ENCODE measurements around the gene CNOT6. TPM values are rescaled to one million over a fixed set of nuclear protein-coding genes. Genes with fewer than 3 reads are reported as not detected.
"Not testable (repeated sequence)": the region's sequence is repeated elsewhere in the genome, so short reads cannot be mapped to it uniquely, and the experiment has no call there.

The CNOT6 gene
- total RNA-seq, 3 donors from 2014 or later (not counting 1 experiment from before 2014, with no cell fraction given): 20.9 to 32.4 (median 26.1) TPM

- not testable (repeated sequence) for H3K27ac ChIP-seq (ENCODE audit: low read length); H3K27me3 Mint-ChIP-seq (ENCODE audit: low read depth in 2 of 2)
- 94% methylated on average over 12 of the region's 14 CpGs for WGBS (ENCODE audit: insufficient coverage)
Measured at GRCh38 chr5:180459674-180460142, 34.5 kb upstream of the CNOT6 start.

GRCh38 chr5:180460834-180461233, 33.3 kb upstream of the CNOT6 start:
- WGBS (ENCODE audit: insufficient coverage): 95% methylated on average over 10 of the region's 10 CpGs
- no peak overlapping the region for H3K27ac ChIP-seq (ENCODE audit: low read length)
- TF ChIP-seq, protein P1, sequence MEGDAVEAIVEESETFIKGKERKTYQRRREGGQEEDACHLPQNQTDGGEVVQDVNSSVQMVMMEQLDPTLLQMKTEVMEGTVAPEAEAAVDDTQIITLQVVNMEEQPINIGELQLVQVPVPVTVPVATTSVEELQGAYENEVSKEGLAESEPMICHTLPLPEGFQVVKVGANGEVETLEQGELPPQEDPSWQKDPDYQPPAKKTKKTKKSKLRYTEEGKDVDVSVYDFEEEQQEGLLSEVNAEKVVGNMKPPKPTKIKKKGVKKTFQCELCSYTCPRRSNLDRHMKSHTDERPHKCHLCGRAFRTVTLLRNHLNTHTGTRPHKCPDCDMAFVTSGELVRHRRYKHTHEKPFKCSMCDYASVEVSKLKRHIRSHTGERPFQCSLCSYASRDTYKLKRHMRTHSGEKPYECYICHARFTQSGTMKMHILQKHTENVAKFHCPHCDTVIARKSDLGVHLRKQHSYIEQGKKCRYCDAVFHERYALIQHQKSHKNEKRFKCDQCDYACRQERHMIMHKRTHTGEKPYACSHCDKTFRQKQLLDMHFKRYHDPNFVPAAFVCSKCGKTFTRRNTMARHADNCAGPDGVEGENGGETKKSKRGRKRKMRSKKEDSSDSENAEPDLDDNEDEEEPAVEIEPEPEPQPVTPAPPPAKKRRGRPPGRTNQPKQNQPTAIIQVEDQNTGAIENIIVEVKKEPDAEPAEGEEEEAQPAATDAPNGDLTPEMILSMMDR (IDR thresholded peaks at IDR 0.05): no peak
- H3K9me3 ChIP-seq (ENCODE audit: control insufficient read depth, insufficient read depth, low read length): no peaks in the 10 kb centered on the region
- H3K4me1 Mint-ChIP-seq: no peaks in the 10 kb centered on the region
- H3K27me3 Mint-ChIP-seq (ENCODE audit: low read depth in 2 of 2): peaks cover 0 to 3% of the 10 kb centered on the region in 2 donors
- ATAC-seq (no peak), DNase-seq (no peak)
- intact Hi-C loops (cut with micrococcal nuclease): no loop called here
- no peaks in the 10 kb centered on the region for H3K9me3 Mint-ChIP-seq
- no peaks in the 10 kb centered on the region for H3K36me3 Mint-ChIP-seq
- H3K27ac Mint-ChIP-seq: no peak overlapping the region
- no peaks in the 10 kb centered on the region for H3K36me3 ChIP-seq (ENCODE audit: control insufficient read depth, insufficient read depth, low read length)
- no peak overlapping the region for H3K4me3 ChIP-seq (ENCODE audit: low read length)
- H3K4me1 ChIP-seq (ENCODE audit: control insufficient read depth, insufficient read depth, low read length): no peaks in the 10 kb centered on the region
- H3K27me3 ChIP-seq (ENCODE audit: control insufficient read depth, insufficient read depth, low read length): no peaks in the 10 kb centered on the region
- no peak overlapping the region for H3K4me3 Mint-ChIP-seq

More at GRCh38 chr5:180459674-180460142, 34.5 kb upstream of the CNOT6 start:
- H3K36me3 ChIP-seq (ENCODE audit: control insufficient read depth, insufficient read depth, low read length); DNase-seq; H3K4me3 ChIP-seq (ENCODE audit: low read length); H3K27me3 ChIP-seq (ENCODE audit: control insufficient read depth, insufficient read depth, low read length); ATAC-seq; H3K4me3 Mint-ChIP-seq; H3K9me3 Mint-ChIP-seq; H3K4me1 Mint-ChIP-seq; intact Hi-C loops (cut with micrococcal nuclease); H3K9me3 ChIP-seq (ENCODE audit: control insufficient read depth, insufficient read depth, low read length); H3K36me3 Mint-ChIP-seq; H3K27ac Mint-ChIP-seq; H3K4me1 ChIP-seq (ENCODE audit: control insufficient read depth, insufficient read depth, low read length): not testable (repeated sequence)

DNA sequence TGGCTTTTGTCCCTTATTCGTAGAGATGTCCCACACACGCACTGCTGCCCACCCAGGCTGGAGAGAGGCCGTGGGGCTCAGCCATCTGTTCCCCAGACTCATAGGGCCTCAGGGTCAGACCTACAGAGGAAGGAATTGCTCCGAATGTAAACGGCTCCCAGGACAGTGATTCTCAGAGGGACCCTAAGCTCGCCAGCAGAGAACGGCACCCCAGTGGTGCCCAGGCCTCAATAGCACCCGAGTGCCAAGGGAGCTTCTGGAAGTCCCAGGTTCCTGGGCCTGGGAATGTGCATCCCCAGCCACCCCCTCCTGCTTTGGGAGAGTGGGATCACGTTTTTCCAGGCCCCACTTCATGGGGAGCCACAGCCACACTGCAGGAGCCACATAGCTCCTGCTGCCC, 32.9 kb upstream of the CNOT6 start:
- no peak for ATAC-seq
- no peaks in the 10 kb centered on the region for H3K27me3 ChIP-seq (ENCODE audit: control insufficient read depth, insufficient read depth, low read length)
- no peaks in the 10 kb centered on the region for H3K4me1 Mint-ChIP-seq
- H3K27ac ChIP-seq (ENCODE audit: low read length): no peak overlapping the region
- no peaks in the 10 kb centered on the region for H3K36me3 Mint-ChIP-seq
- TF ChIP-seq, protein P1 (IDR thresholded peaks at IDR 0.05): no peak
- no peaks in the 10 kb centered on the region for H3K4me1 ChIP-seq (ENCODE audit: control insufficient read depth, insufficient read depth, low read length)
- 77% methylated on average over 9 of the region's 9 CpGs for WGBS (ENCODE audit: insufficient coverage)
- H3K27me3 Mint-ChIP-seq (ENCODE audit: low read depth in 2 of 2): peaks cover 0 to 3% of the 10 kb centered on the region in 2 donors
- no peaks in the 10 kb centered on the region for H3K36me3 ChIP-seq (ENCODE audit: control insufficient read depth, insufficient read depth, low read length)
- DNase-seq: no peak
- H3K4me3 ChIP-seq (ENCODE audit: low read length): no peak overlapping the region
- H3K9me3 Mint-ChIP-seq: no peaks in the 10 kb centered on the region
- H3K27ac Mint-ChIP-seq: no peak overlapping the region
- intact Hi-C loops (cut with micrococcal nuclease): no loop called here
- no peaks in the 10 kb centered on the region for H3K9me3 ChIP-seq (ENCODE audit: control insufficient read depth, insufficient read depth, low read length)
- no peak overlapping the region for H3K4me3 Mint-ChIP-seq

- TF ChIP-seq, protein P1 (IDR thresholded peaks at IDR 0.05): no peak
- intact Hi-C loops (cut with micrococcal nuclease): no loop called here
Measured at GRCh38 chr5:180463216-180463900, 30.8 kb upstream of the CNOT6 start.

More at GRCh38 chr5:180463216-180463900, 30.8 kb upstream of the CNOT6 start:
- no peak for ATAC-seq
- H3K4me1 ChIP-seq (ENCODE audit: control insufficient read depth, insufficient read depth, low read length): no peaks in the 10 kb centered on the region
- no peaks in the 10 kb centered on the region for H3K9me3 ChIP-seq (ENCODE audit: control insufficient read depth, insufficient read depth, low read length)
- no peak for DNase-seq
- H3K27ac Mint-ChIP-seq: no peak overlapping the region
- H3K9me3 Mint-ChIP-seq: no peaks in the 10 kb centered on the region
- H3K4me3 ChIP-seq (ENCODE audit: low read length): no peak overlapping the region
- H3K27me3 Mint-ChIP-seq (ENCODE audit: low read depth in 2 of 2): peaks cover 0 to 7% of the 10 kb centered on the region in 2 donors
- H3K4me3 Mint-ChIP-seq: no peak overlapping the region
- WGBS (ENCODE audit: insufficient coverage): 79% methylated on average over 8 of the region's 8 CpGs
- no peaks in the 10 kb centered on the region for H3K4me1 Mint-ChIP-seq
- no peaks in the 10 kb centered on the region for H3K36me3 ChIP-seq (ENCODE audit: control insufficient read depth, insufficient read depth, low read length)
- H3K27me3 ChIP-seq (ENCODE audit: control insufficient read depth, insufficient read depth, low read length): no peaks in the 10 kb centered on the region
- H3K36me3 Mint-ChIP-seq: no peaks in the 10 kb centered on the region
- H3K27ac ChIP-seq (ENCODE audit: low read length): no peak overlapping the region
